Measurements from ENCODE around the gene CNTNAP2. TPM values are rescaled to one million over a fixed set of nuclear protein-coding genes. Genes with fewer than 3 reads are reported as not detected.

CNTNAP2 gene
- total and polyA plus RNA-seq, 12 donors = 0.07 to 0.77 (median 0.24) TPM

- Histone ChIP-seq H3K27ac (no peak overlapping the region), H3K27me3 (no peaks in the 10 kb centered on the region), H3K9me3 (peaks cover 0 to 67% (median 0%) of the 10 kb centered on the region in 11 donors), H3K4me1 (no peaks in the 10 kb centered on the region), H3K36me3 (no peaks in the 10 kb centered on the region), H3K4me3 (no peak overlapping the region)
- ATAC-seq = no peak
- intact Hi-C loops (cut with DNase I) = no loop called here
- no peak for TF ChIP-seq CTCF (IDR thresholded peaks at IDR 0.05)
- WGBS, 2 donors = 88 to 89% methylated on average over 5 of the region's 5 CpGs
- DNase-seq = no peak
Measured at GRCh38 chr7:146503844-146504243, 387.2 kb downstream of the CNTNAP2 start.

- Histone ChIP-seq H3K4me3 (no peak overlapping the region), H3K27me3 (no peaks in the 10 kb centered on the region), H3K4me1 (no peaks in the 10 kb centered on the region), H3K9me3 (peaks cover 0 to 91% (median 18%) of the 10 kb centered on the region in 11 donors), H3K27ac (no peak overlapping the region), H3K36me3 (no peaks in the 10 kb centered on the region)
- no peak for TF ChIP-seq CTCF (IDR thresholded peaks at IDR 0.05)
- 55 to 58% methylated on average over 1 of the region's 1 CpG for WGBS, 2 donors
- ATAC-seq (no peak), DNase-seq (no peak)
- intact Hi-C loops (cut with DNase I) = no loop called here
Measured at GRCh38 chr7:146510088-146510680, 393.6 kb downstream of the CNTNAP2 start.

DNA sequence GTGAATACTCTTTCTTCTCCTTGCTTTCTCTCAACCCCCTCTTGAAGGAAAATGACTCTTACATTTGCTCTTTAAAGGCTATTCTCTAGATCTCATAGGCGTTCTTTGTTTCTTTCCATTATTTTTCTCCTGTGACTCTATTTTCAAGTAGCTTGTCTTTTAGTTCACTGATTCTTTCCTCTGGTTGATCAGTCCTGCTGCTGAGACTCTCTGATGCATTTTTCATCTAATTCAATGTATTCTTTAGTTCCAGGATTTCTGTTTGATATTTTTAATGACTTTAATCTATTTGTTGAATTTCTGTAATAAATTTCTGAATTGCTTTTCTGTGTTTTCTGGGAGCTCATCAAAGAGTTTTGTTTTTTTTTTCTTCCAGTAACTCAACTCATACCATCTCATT is 397.7 kb downstream of the CNTNAP2 start:
- Histone ChIP-seq H3K27ac (no peak overlapping the region), H3K36me3 (no peaks in the 10 kb centered on the region), H3K4me3 (no peak overlapping the region), H3K27me3 (no peaks in the 10 kb centered on the region), H3K9me3 (peaks cover 0 to 73% (median 20%) of the 10 kb centered on the region in 11 donors), H3K4me1 (no peaks in the 10 kb centered on the region)
- ATAC-seq = no peak
- no peak for TF ChIP-seq CTCF (IDR thresholded peaks at IDR 0.05)
- no peak for DNase-seq
- 87 to 92% methylated on average over 1 of the region's 1 CpG for WGBS, 2 donors
- intact Hi-C loops (cut with DNase I) = no loop called here

GRCh38 chr7:146528581-146528980 is 412.0 kb downstream of the CNTNAP2 start:
- Histone ChIP-seq H3K27me3 (no peaks in the 10 kb centered on the region), H3K36me3 (no peaks in the 10 kb centered on the region), H3K4me1 (no peaks in the 10 kb centered on the region), H3K4me3 (no peak overlapping the region), H3K9me3 (peaks cover 0 to 10% (median 0%) of the 10 kb centered on the region in 11 donors), H3K27ac (no peak overlapping the region)
- no peak for DNase-seq
- 66 to 67% methylated on average over 2 of the region's 2 CpGs for WGBS, 2 donors
- intact Hi-C loops (cut with DNase I) = no loop called here
- TF ChIP-seq CTCF (IDR thresholded peaks at IDR 0.05) = no peak
- ATAC-seq = no peak

Data from heart right ventricle (tissue), 16 donors.